MCF 10A (cell line): ENCODE data around the gene PC. TPM values are rescaled to one million over a fixed set of nuclear protein-coding genes. Genes with fewer than 3 reads are reported as not detected.
A peak's percentile ranks its signal among the peaks of the same experiment; 100 is the strongest.
"Not testable (repeated sequence)": the region's sequence is repeated elsewhere in the genome, so short reads cannot be mapped to it uniquely, and the experiment has no call there.

Experiments
- BruUV-seq: library from RNA; stranded (reverse); fragments of 400-500 nt; replicated peaks from 2 replicates; lab custom pipeline; 2021; lab: Mats Ljungman, UMichigan
- CTCF ChIA-PET: fragments of 300-600 bp; sonication (Branson Sonifier 250); formaldehyde crosslinking; extraction: SDS; loops from one replicate; lab custom pipeline; 2021; ENCODE audit warnings: antibody characterized with exemption, inconsistent platforms; lab: Yijun Ruan, JAX
- POLR2A ChIA-PET: fragments of 300-600, 350-650 bp; sonication (Branson Sonifier 250); formaldehyde crosslinking; extraction: SDS; loops from one replicate; lab custom pipeline; 2020; ENCODE audit warnings: antibody characterized with exemption, inconsistent platforms; lab: Yijun Ruan, JAX
- DNase-seq: peaks from one replicate; pipeline ENCODE4 v3.0.0-alpha.2; 2018; ENCODE audit not compliant: unreplicated experiment
- H3K27ac Mint-ChIP-seq: one replicate; pipeline ENCODE4 v1.8.0; 2022; ENCODE audit warnings: mild to moderate bottlenecking, low read depth, mixed read lengths; ENCODE audit not compliant: unreplicated experiment
- H3K27me3 Mint-ChIP-seq: one replicate; pipeline ENCODE4 v1.8.0; 2022; ENCODE audit warnings: mixed read lengths; ENCODE audit not compliant: insufficient read depth, unreplicated experiment
- H3K36me3 Mint-ChIP-seq: one replicate; pipeline ENCODE4 v1.8.0; 2022; ENCODE audit warnings: mild to moderate bottlenecking, moderate library complexity, mixed read lengths; ENCODE audit not compliant: insufficient read depth, unreplicated experiment
- H3K4me1 Mint-ChIP-seq: one replicate; pipeline ENCODE4 v1.8.0; 2022; ENCODE audit warnings: mixed read lengths; ENCODE audit not compliant: insufficient read depth, unreplicated experiment
- H3K4me3 Mint-ChIP-seq: one replicate; pipeline ENCODE4 v1.8.0; 2022; ENCODE audit warnings: mild to moderate bottlenecking, moderate library complexity, mixed read lengths; ENCODE audit not compliant: unreplicated experiment
- H3K9me3 Mint-ChIP-seq: one replicate; pipeline ENCODE4 v1.8.0; 2022; ENCODE audit warnings: mixed read lengths; ENCODE audit not compliant: unreplicated experiment
- CTCF ChIP-seq: fragments of 200-600 bp; IDR thresholded peaks from one replicate; pipeline ENCODE4 v1.8.0; 2022; ENCODE audit warnings: antibody characterized with exemption, mild to moderate bottlenecking; ENCODE audit not compliant: unreplicated experiment
- intact Hi-C: fragments of 100-400 bp; cut with micrococcal nuclease; formaldehyde crosslinking; loops from 2 replicates; pipeline ENCODE4 v1.14.1; 2022
- total RNA-seq: library from RNA; stranded (reverse); gene quantifications from 2 replicates; pipeline ENCODE4 v1.2.3, GENCODE V29; 2022

PC gene
- total RNA-seq, 1 experiment from 2014 or later: 37.7 TPM

GRCh38 chr11:66834539-66834845, 123.7 kb downstream of the PC start:
- no peak for DNase-seq
- TF ChIP-seq CTCF: no peak
- no peak overlapping the region for H3K4me3 Mint-ChIP-seq
- no TSS peak for BruUV-seq
- intact Hi-C loops: loop anchor here (1.0 to 10.0 kb wide), 3 partner anchors 110 to 426 kb away; partner anchors contain the start of gene SPTBN2
- peaks cover 38% of the 10 kb centered on the region for H3K36me3 Mint-ChIP-seq
- peaks cover 15% of the 10 kb centered on the region for H3K4me1 Mint-ChIP-seq
- CTCF ChIA-PET: interaction anchor here (0.6 to 4.3 kb wide), 13 partner anchors 8 to 396 kb away, joined by 3 to 78 read pairs (median 4); partner anchors contain the start of gene MRPL11
- H3K27me3 Mint-ChIP-seq: no peaks in the 10 kb centered on the region
- peak overlapping the region; percentile 4 for H3K27ac Mint-ChIP-seq
- no peaks in the 10 kb centered on the region for H3K9me3 Mint-ChIP-seq
- POLR2A ChIA-PET: interaction anchor here (0.6 to 2.4 kb wide), 12 partner anchors 8 to 364 kb away, joined by 3 to 12 read pairs (median 4); partner anchors contain the start of genes RBM4, RBM4B and RCE1

GRCh38 chr11:66824573-66824972, 133.6 kb downstream of the PC start:
- H3K36me3 Mint-ChIP-seq: peaks cover 51% of the 10 kb centered on the region
- intact Hi-C loops, H3K9me3 Mint-ChIP-seq, POLR2A ChIA-PET, H3K4me3 Mint-ChIP-seq, BruUV-seq, CTCF ChIA-PET, H3K27ac Mint-ChIP-seq, H3K27me3 Mint-ChIP-seq, DNase-seq, H3K4me1 Mint-ChIP-seq: not testable (repeated sequence)

- Mint-ChIP-seq H3K36me3 (peaks cover 42% of the 10 kb centered on the region), H3K9me3 (no peaks in the 10 kb centered on the region), H3K4me1 (no peaks in the 10 kb centered on the region), H3K27me3 (no peaks in the 10 kb centered on the region), H3K4me3 (no peak overlapping the region), H3K27ac (no peak overlapping the region)
- TF ChIP-seq CTCF: no peak
- ChIA-PET POLR2A (no interaction called here), CTCF (interaction anchor here (1.6 kb wide), 1 partner anchor 128 kb away, joined by 3 read pairs; no protein-coding TSS in a partner anchor)
- BruUV-seq: no TSS peak
- no peak for DNase-seq
- intact Hi-C loops: no loop called here
Measured at GRCh38 chr11:66823700-66824099, 134.5 kb downstream of the PC start.

- TF ChIP-seq CTCF: no peak
- ChIA-PET POLR2A (interaction anchor here (0.6 to 0.8 kb wide), 2 partner anchors 142 to 342 kb away, joined by 3 read pairs; no protein-coding TSS in a partner anchor), CTCF (no interaction called here)
- Mint-ChIP-seq H3K27ac (no peak overlapping the region), H3K9me3 (no peaks in the 10 kb centered on the region), H3K4me1 (no peaks in the 10 kb centered on the region), H3K4me3 (no peak overlapping the region), H3K36me3 (peaks cover 31% of the 10 kb centered on the region), H3K27me3 (no peaks in the 10 kb centered on the region)
- intact Hi-C loops: no loop called here
- no peak for DNase-seq
- BruUV-seq: no TSS peak
Measured at GRCh38 chr11:66820901-66821300, 137.3 kb downstream of the PC start.
